Glomerular visceral epithelial cell (primary cell): Measurements from ENCODE around the gene GAS2L3.
"Not testable (repeated sequence)": the region's sequence is repeated elsewhere in the genome, so short reads cannot be mapped to it uniquely, and the experiment has no call there.

ENCODE experiments used
- DNase-seq: peaks from one replicate; pipeline ENCODE4 v3.0.0-alpha.2; 2016; ENCODE audit errors: extremely low spot score

GAS2L3 gene

GRCh38 chr12:100573292-100574186 is at the start of gene GAS2L3:
TSS of gene GAS2L3 (plus strand) at chr12:100573684. CDS start at chr12:100594905, 21,221 bp downstream.
- DNase-seq: peak; percentile 88

- no peak for DNase-seq
Measured at GRCh38 chr12:100528034-100528433, 45.5 kb upstream of the GAS2L3 start.

- DNase-seq: peak; percentile 45
Measured at GRCh38 chr12:100528471-100529127, 44.9 kb upstream of the GAS2L3 start.

GRCh38 chr12:100529756-100530350 is 43.6 kb upstream of the GAS2L3 start:
- DNase-seq: no peak

- no peak for DNase-seq
Measured at GRCh38 chr12:100533376-100533775, 40.1 kb upstream of the GAS2L3 start.

GRCh38 chr12:100534625-100535227 is 38.8 kb upstream of the GAS2L3 start:
- no peak for DNase-seq

- peak; percentile 36 for DNase-seq
Measured at GRCh38 chr12:100539202-100539601, 34.3 kb upstream of the GAS2L3 start.

GRCh38 chr12:100544165-100544564 is 29.3 kb upstream of the GAS2L3 start:
- no peak for DNase-seq

GRCh38 chr12:100545092-100545491 is 28.4 kb upstream of the GAS2L3 start:
- DNase-seq: no peak

GRCh38 chr12:100553936-100554335 is 19.5 kb upstream of the GAS2L3 start:
- DNase-seq: no peak

- peak; percentile 78 for DNase-seq
Measured at GRCh38 chr12:100554608-100555077, 18.8 kb upstream of the GAS2L3 start.

- DNase-seq: no peak
Measured at GRCh38 chr12:100555722-100556121, 17.8 kb upstream of the GAS2L3 start.

GRCh38 chr12:100557357-100557756 is 16.1 kb upstream of the GAS2L3 start:
- no peak for DNase-seq

- DNase-seq: not testable (repeated sequence)
Measured at GRCh38 chr12:100559261-100559660, 14.2 kb upstream of the GAS2L3 start.

GRCh38 chr12:100564090-100564489 is 9.4 kb upstream of the GAS2L3 start:
- no peak for DNase-seq

- no peak for DNase-seq
Measured at GRCh38 chr12:100564905-100565467, 8.5 kb upstream of the GAS2L3 start.

GRCh38 chr12:100565987-100566545 is 7.4 kb upstream of the GAS2L3 start:
- DNase-seq: no peak

GRCh38 chr12:100566887-100567637 is 6.4 kb upstream of the GAS2L3 start:
- DNase-seq: no peak

GRCh38 chr12:100567945-100568344 is 5.5 kb upstream of the GAS2L3 start:
- DNase-seq: no peak

GRCh38 chr12:100572184-100572583 is 1.3 kb upstream of the GAS2L3 start:
- no peak for DNase-seq
